Activated CD8-positive, alpha-beta memory T cell treated with anti-CD3 and anti-CD28 coated beads for 36 hours (primary cell): Measurements from ENCODE around the gene WDR38. TPM values are rescaled to one million over a fixed set of nuclear protein-coding genes. Genes with fewer than 3 reads are reported as not detected.

Experiments used
- CTCF ChIA-PET: fragments of 350-600 bp; sonication (Branson Sonifier 250); formaldehyde crosslinking; loops from one replicate; lab custom pipeline; 2021; ENCODE audit warnings: antibody characterized with exemption; lab: Charles Lee
- POLR2A ChIA-PET: fragments of 350-600 bp; sonication (Branson Sonifier 250); formaldehyde crosslinking; loops from one replicate; lab custom pipeline; 2021; ENCODE audit warnings: antibody characterized with exemption; lab: Charles Lee
- total RNA-seq, 2 experiments: library from RNA; stranded (reverse); gene quantifications; one replicate each; pipeline ENCODE4 v1.2.3, GENCODE V29; 2021

WDR38 gene
- not detected for total RNA-seq

GRCh38 chr9:124852829-124853531 lies at the start of gene WDR38:
Gene WDR38 (plus strand): TSS chr9:124853460. CDS start chr9:124853532, 72 bp downstream.
- ChIA-PET POLR2A (interaction anchor here (0.6 to 1.4 kb wide), 5 partner anchors 9 to 388 kb away, joined by 3 to 7 read pairs (median 4); partner anchors contain the start of genes ARPC5L and HSPA5), CTCF (interaction anchor here (0.6 to 19.3 kb wide), 29 partner anchors 8 to 385 kb away, joined by 3 to 346 read pairs (median 4); partner anchors contain the start of genes NR6A1 and OLFML2A)

GRCh38 chr9:124803911-124804310 lies 49.3 kb upstream of the WDR38 start:
- CTCF ChIA-PET: interaction anchor here (0.7 to 0.9 kb wide), 2 partner anchors 8 to 25 kb away, joined by 3 read pairs; no protein-coding TSS in a partner anchor
- POLR2A ChIA-PET: no interaction called here

GRCh38 chr9:124805186-124805585 lies 48.1 kb upstream of the WDR38 start:
- ChIA-PET POLR2A (no interaction called here), CTCF (no interaction called here)

- POLR2A ChIA-PET: no interaction called here
- CTCF ChIA-PET: interaction anchor here (1.5 kb wide), 1 partner anchor 45 kb away, joined by 3 read pairs; the partner anchor contains the start of gene WDR38
Measured at GRCh38 chr9:124808246-124808956, 44.9 kb upstream of the WDR38 start.

GRCh38 chr9:124809211-124809610 lies 44.0 kb upstream of the WDR38 start:
- POLR2A ChIA-PET: no interaction called here

GRCh38 chr9:124809741-124810500 lies 43.3 kb upstream of the WDR38 start:
- ChIA-PET CTCF (no interaction called here), POLR2A (no interaction called here)

More at GRCh38 chr9:124809211-124809610, 44.0 kb upstream of the WDR38 start:
- CTCF ChIA-PET: interaction anchor here (1.5 kb wide), 1 partner anchor 44 kb away, joined by 3 read pairs; the partner anchor contains the start of gene WDR38

- POLR2A ChIA-PET: no interaction called here
Measured at GRCh38 chr9:124810663-124811355, 42.5 kb upstream of the WDR38 start.

GRCh38 chr9:124812441-124812876 lies 40.8 kb upstream of the WDR38 start:
- POLR2A ChIA-PET: no interaction called here

More at GRCh38 chr9:124810663-124811355, 42.5 kb upstream of the WDR38 start:
- CTCF ChIA-PET: no interaction called here

GRCh38 chr9:124813041-124813440 lies 40.2 kb upstream of the WDR38 start:
- ChIA-PET CTCF (no interaction called here), POLR2A (no interaction called here)

More at GRCh38 chr9:124812441-124812876, 40.8 kb upstream of the WDR38 start:
- CTCF ChIA-PET: interaction anchor here (0.8 kb wide), 1 partner anchor 9 kb away, joined by 3 read pairs; no protein-coding TSS in a partner anchor

GRCh38 chr9:124813501-124814163 lies 39.6 kb upstream of the WDR38 start:
- ChIA-PET POLR2A (interaction anchor here (0.6 kb wide), 1 partner anchor 16 kb away, joined by 5 read pairs; no protein-coding TSS in a partner anchor), CTCF (no interaction called here)

- ChIA-PET POLR2A (interaction anchor here (0.6 kb wide), 1 partner anchor 16 kb away, joined by 5 read pairs; no protein-coding TSS in a partner anchor), CTCF (no interaction called here)
Measured at GRCh38 chr9:124814164-124814535, 39.1 kb upstream of the WDR38 start.

GRCh38 chr9:124815601-124816000 lies 37.7 kb upstream of the WDR38 start:
- POLR2A ChIA-PET: no interaction called here
- CTCF ChIA-PET: interaction anchor here (0.7 kb wide), 2 partner anchors 167 to 404 kb away, joined by 4 to 5 read pairs; no protein-coding TSS in a partner anchor

GRCh38 chr9:124818431-124819281 lies 34.6 kb upstream of the WDR38 start:
- CTCF ChIA-PET: interaction anchor here (0.8 kb wide), 1 partner anchor 42 kb away, joined by 4 read pairs; no protein-coding TSS in a partner anchor
- POLR2A ChIA-PET: no interaction called here

GRCh38 chr9:124820698-124821623 lies 32.3 kb upstream of the WDR38 start:
- POLR2A ChIA-PET: no interaction called here
- CTCF ChIA-PET: no interaction called here

GRCh38 chr9:124828489-124829333 lies 24.5 kb upstream of the WDR38 start:
- CTCF ChIA-PET: interaction anchor here (1.4 kb wide), 1 partner anchor 25 kb away, joined by 3 read pairs; the partner anchor contains the start of gene WDR38
- POLR2A ChIA-PET: no interaction called here
